Panc1 (cell line): ENCODE data around the gene SLX1A. TPM values are rescaled to one million over a fixed set of nuclear protein-coding genes. Genes with fewer than 3 reads are reported as not detected.
"Not testable (repeated sequence)": the region's sequence is repeated elsewhere in the genome, so short reads cannot be mapped to it uniquely, and the experiment has no call there.

ENCODE experiments used
- ATAC-seq: fragments of 200-7000 bp; cut with Tn5 transposase; 2 replicates; pipeline ENCODE4 v1.9.1; 2020; ENCODE audit warnings: mild to moderate bottlenecking, moderate library complexity
- Bru-seq: library from RNA; stranded (reverse); fragments of 400-500 nt; gene quantifications from one replicate; lab custom pipeline; 2021; lab: Mats Ljungman, UMichigan
- BruChase-seq, 2 experiments: library from RNA; stranded (reverse); fragments of 400-500 nt; gene quantifications; one replicate each; lab custom pipeline; 2021; lab: Mats Ljungman, UMichigan
- BruUV-seq: library from RNA; stranded (reverse); fragments of 400-500 nt; replicated peaks from 2 replicates; lab custom pipeline; 2021; lab: Mats Ljungman, UMichigan
- CTCF ChIA-PET: fragments of 300-600 bp; sonication (Branson Sonifier 250); formaldehyde crosslinking; loops from one replicate; lab custom pipeline; 2022; ENCODE audit warnings: antibody characterized with exemption; lab: Charles Lee
- POLR2A ChIA-PET: fragments of 300-600 bp; sonication (Branson Sonifier 250); formaldehyde crosslinking; loops from one replicate; lab custom pipeline; 2022; ENCODE audit warnings: antibody characterized with exemption; lab: Charles Lee
- DNase-seq: peaks from one replicate; pipeline ENCODE4 v3.0.0-alpha.2; 2010; ENCODE audit warnings: low read depth, low spot score
- H3K27ac ChIP-seq: 2 replicates; pipeline ENCODE4 v1.5.1; 2011; ENCODE audit warnings: mild to moderate bottlenecking, low read length, inconsistent platforms
- H3K27me3 ChIP-seq: fragments of 200-500 bp; sonication (Bioruptor generic); 2 replicates; pipeline ENCODE4 v1.6.0; 2014; ENCODE audit warnings: low read length, inconsistent platforms; ENCODE audit not compliant: control insufficient read depth, insufficient read depth
- H3K36me3 ChIP-seq: fragments of 200-500 bp; sonication (Bioruptor generic); 2 replicates; pipeline ENCODE4 v1.5.1; 2014; ENCODE audit warnings: inconsistent platforms, mild to moderate bottlenecking, low read length, moderate library complexity; ENCODE audit not compliant: control insufficient read depth, insufficient read depth
- H3K4me1 ChIP-seq: 2 replicates; pipeline ENCODE4 v1.5.1; 2011; ENCODE audit warnings: inconsistent platforms, mild to moderate bottlenecking, low read length, moderate library complexity; ENCODE audit not compliant: control insufficient read depth, insufficient read depth
- H3K4me3 ChIP-seq, 2 experiments: 2 replicates each; pipeline ENCODE4 v1.5.1; 2011 to 2012; ENCODE audit warnings: low read depth in 2 of 2, low read length in 2 of 2, mild to moderate bottlenecking in 2 of 2, inconsistent platforms in 1 of 2, moderate library complexity in 1 of 2
- H3K9me3 ChIP-seq: fragments of 200-500 bp; sonication (Bioruptor generic); 2 replicates; pipeline ENCODE4 v1.5.1; 2014; ENCODE audit warnings: low read depth, mild to moderate bottlenecking, inconsistent platforms, low read length, moderate library complexity; ENCODE audit not compliant: control insufficient read depth, insufficient read depth
- POLR2AphosphoS5 ChIP-seq: IDR thresholded peaks from 2 replicates; pipeline ENCODE4 v1.6.1; 2012; ENCODE audit warnings: mild to moderate bottlenecking, low read depth, low read length, moderate library complexity
- SIN3A ChIP-seq: IDR thresholded peaks from 2 replicates; pipeline ENCODE4 v1.6.1; 2012; ENCODE audit warnings: low read depth, mild to moderate bottlenecking, low read length, moderate library complexity, borderline replicate concordance; ENCODE audit not compliant: insufficient read depth
- TCF7L2 ChIP-seq: IDR thresholded peaks from 2 replicates; pipeline ENCODE4 v1.6.1; 2011; ENCODE audit warnings: mild to moderate bottlenecking, low read depth, low read length, inconsistent platforms
- in situ Hi-C: cut with HindIII; loops from 2 replicates; pipeline ENCODE4 v1.10.0; 2016; ENCODE audit warnings: low sequenced_read_pairs, low pct_unique_long_range_greater_than_20kb
- intact Hi-C: fragments of 100-400 bp; cut with micrococcal nuclease; formaldehyde crosslinking; loops from one replicate; pipeline ENCODE4 v1.10.0; 2022; ENCODE audit not compliant: unreplicated experiment
- long read RNA-seq: library from polyadenylated mRNA; unstranded; transcript quantifications from one replicate; pipeline ENCODE4 v2.0.0, GENCODE V29; 2021; ENCODE audit not compliant: unreplicated experiment
- polyA plus RNA-seq: library from polyadenylated mRNA; unstranded; fragments of >200 nt; gene quantifications from one replicate; pipeline ENCODE4 v1.2.1, GENCODE V29; 2012; ENCODE audit warnings: missing spikeins; ENCODE audit not compliant: insufficient read length
- total RNA-seq: library from RNA; stranded (reverse); gene quantifications from one replicate; pipeline ENCODE4 v1.2.1, GENCODE V29; 2021; ENCODE audit not compliant: unreplicated experiment
- TF ChIP-seq, protein P1 (sequence below): fragments of 450-650 bp; IDR thresholded peaks from 2 replicates; pipeline ENCODE4 v1.5.1; 2017; ENCODE audit warnings: mild to moderate bottlenecking
- TF ChIP-seq, protein P2 (sequence below), 2 experiments: IDR thresholded peaks; 2 replicates each; pipeline ENCODE4 v1.6.1; 2011 to 2012; ENCODE audit warnings: low read depth in 2 of 2, control low read depth in 1 of 2, low read length in 1 of 2, mild to moderate bottlenecking in 1 of 2, moderate library complexity in 1 of 2; ENCODE audit not compliant: insufficient read depth in 1 of 2

SLX1A gene
- total RNA-seq (18.5 TPM), Bru-seq, nascent RNA (percentile 27 among the genes with signal in this experiment), BruChase-seq, experiment 1, labeled RNA remaining after a 2-hour chase (percentile 56 among the genes with signal in this experiment), BruChase-seq, experiment 2, labeled RNA remaining after a 6-hour chase (percentile 46 among the genes with signal in this experiment)
- 45.6 TPM for polyA plus RNA-seq
- long read RNA-seq, transcript SLX1A-201 (6 exons, 1,091 nt): major isoform, 16 of 32 reads
- long read RNA-seq, partial matches to known transcripts: 7 of 32 reads
- long read RNA-seq, other reads (novel, unspliced or antisense): 3 of 32 reads

DNA sequence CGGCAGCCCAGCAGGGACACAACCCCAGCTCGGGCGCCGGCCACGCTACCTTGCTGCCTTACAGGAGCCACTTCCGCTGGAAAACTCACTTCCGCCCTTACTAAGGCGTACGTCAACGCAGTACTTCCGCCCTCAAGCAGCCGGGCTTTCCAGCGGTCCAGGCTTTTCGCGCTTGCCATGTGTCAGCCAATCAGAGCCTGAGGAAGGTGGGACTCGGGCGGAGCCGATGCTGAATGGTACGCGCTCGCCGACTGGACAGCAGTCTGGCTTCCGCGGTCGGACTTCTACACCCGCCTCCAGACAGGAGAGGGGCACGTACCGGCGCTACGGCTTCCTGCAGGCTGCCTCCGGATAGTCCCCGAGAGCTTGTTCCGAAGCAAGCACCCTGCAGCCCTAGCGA is at the start of gene SLX1A, which contains the start of gene BOLA2B:
SLX1A (plus strand) TSS at position 261 of the 400 bp plus-strand sequence. CDS start 210 bp downstream, outside the sequence.
BOLA2B (minus strand) TSS at position 52 of the 400 bp plus-strand sequence. CDS start 71 bp downstream, outside the sequence.
- peak within 1 kb of the TSS; percentile 32 to 33; a peak in 3 of 4 replicates for H3K4me3 ChIP-seq
- DNase-seq, BruUV-seq, H3K4me1 ChIP-seq, H3K9me3 ChIP-seq, H3K36me3 ChIP-seq, CTCF ChIA-PET, POLR2A ChIA-PET, in situ Hi-C loops, H3K27ac ChIP-seq, intact Hi-C loops, H3K27me3 ChIP-seq: not testable (repeated sequence)
- ATAC-seq: peak; percentile 94

DNA sequence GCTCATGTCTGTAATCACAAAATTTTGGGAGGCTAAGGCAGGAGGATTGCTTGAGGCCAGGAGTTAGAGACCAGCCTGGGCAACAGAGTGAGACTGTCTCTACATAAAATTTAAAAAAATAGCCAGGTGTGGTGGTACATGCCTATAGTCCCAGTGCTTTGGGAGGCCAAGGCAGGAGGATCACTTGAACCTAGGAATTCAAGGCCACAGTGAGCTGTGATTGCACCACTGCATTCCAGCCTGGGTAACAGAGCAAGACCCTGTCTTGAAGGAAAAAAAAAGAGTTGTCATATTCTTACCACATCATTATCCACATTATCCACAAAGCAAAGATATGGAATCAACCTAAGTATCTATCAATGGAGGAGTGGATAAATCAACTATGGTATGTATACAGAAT is 49.7 kb upstream of the SLX1A start:
- Histone ChIP-seq H3K4me3 (no peak overlapping the region), H3K9me3 (no peaks in the 10 kb centered on the region), H3K27me3 (no peaks in the 10 kb centered on the region), H3K27ac (no peak overlapping the region), H3K4me1 (no peaks in the 10 kb centered on the region), H3K36me3 (no peaks in the 10 kb centered on the region)
- intact Hi-C loops (no loop called here), in situ Hi-C loops (no loop called here)
- ChIA-PET CTCF (no interaction called here), POLR2A (no interaction called here)
- ATAC-seq (no peak), DNase-seq (no peak)
- no TSS peak for BruUV-seq
- TF ChIP-seq POLR2AphosphoS5 (no peak), SIN3A (no peak), TCF7L2 (no peak)
- TF ChIP-seq, protein P1, sequence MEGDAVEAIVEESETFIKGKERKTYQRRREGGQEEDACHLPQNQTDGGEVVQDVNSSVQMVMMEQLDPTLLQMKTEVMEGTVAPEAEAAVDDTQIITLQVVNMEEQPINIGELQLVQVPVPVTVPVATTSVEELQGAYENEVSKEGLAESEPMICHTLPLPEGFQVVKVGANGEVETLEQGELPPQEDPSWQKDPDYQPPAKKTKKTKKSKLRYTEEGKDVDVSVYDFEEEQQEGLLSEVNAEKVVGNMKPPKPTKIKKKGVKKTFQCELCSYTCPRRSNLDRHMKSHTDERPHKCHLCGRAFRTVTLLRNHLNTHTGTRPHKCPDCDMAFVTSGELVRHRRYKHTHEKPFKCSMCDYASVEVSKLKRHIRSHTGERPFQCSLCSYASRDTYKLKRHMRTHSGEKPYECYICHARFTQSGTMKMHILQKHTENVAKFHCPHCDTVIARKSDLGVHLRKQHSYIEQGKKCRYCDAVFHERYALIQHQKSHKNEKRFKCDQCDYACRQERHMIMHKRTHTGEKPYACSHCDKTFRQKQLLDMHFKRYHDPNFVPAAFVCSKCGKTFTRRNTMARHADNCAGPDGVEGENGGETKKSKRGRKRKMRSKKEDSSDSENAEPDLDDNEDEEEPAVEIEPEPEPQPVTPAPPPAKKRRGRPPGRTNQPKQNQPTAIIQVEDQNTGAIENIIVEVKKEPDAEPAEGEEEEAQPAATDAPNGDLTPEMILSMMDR: no peak
- TF ChIP-seq, protein P2, sequence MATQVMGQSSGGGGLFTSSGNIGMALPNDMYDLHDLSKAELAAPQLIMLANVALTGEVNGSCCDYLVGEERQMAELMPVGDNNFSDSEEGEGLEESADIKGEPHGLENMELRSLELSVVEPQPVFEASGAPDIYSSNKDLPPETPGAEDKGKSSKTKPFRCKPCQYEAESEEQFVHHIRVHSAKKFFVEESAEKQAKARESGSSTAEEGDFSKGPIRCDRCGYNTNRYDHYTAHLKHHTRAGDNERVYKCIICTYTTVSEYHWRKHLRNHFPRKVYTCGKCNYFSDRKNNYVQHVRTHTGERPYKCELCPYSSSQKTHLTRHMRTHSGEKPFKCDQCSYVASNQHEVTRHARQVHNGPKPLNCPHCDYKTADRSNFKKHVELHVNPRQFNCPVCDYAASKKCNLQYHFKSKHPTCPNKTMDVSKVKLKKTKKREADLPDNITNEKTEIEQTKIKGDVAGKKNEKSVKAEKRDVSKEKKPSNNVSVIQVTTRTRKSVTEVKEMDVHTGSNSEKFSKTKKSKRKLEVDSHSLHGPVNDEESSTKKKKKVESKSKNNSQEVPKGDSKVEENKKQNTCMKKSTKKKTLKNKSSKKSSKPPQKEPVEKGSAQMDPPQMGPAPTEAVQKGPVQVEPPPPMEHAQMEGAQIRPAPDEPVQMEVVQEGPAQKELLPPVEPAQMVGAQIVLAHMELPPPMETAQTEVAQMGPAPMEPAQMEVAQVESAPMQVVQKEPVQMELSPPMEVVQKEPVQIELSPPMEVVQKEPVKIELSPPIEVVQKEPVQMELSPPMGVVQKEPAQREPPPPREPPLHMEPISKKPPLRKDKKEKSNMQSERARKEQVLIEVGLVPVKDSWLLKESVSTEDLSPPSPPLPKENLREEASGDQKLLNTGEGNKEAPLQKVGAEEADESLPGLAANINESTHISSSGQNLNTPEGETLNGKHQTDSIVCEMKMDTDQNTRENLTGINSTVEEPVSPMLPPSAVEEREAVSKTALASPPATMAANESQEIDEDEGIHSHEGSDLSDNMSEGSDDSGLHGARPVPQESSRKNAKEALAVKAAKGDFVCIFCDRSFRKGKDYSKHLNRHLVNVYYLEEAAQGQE (IDR thresholded peaks at IDR 0.05; ENCODE audit: insufficient read depth in 1 of 2, low read depth in 2 of 2, low read length in 1 of 2): no peak

DNA sequence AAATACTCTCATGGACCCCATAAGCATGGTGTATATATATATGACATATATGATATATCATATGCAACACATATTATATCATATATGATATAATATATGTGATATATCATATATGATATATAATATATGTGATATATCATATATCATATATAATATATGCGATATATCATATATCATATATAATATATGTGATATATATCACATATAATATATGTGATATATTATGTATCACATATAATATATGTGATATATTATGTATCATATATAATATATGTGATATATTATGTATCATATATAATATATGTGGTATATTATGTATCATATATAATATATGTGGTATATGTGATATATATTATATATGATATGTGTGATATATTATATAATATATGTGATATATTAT is 48.8 kb upstream of the SLX1A start:
- CTCF ChIA-PET: no interaction called here
- DNase-seq (no peak), ATAC-seq (no peak)
- intact Hi-C loops (no loop called here), in situ Hi-C loops (no loop called here)
- Histone ChIP-seq H3K9me3 (peaks cover 5% of the 10 kb centered on the region; the same call in 1 of the 2 replicates), H3K4me1 (no peaks in the 10 kb centered on the region), H3K36me3 (no peaks in the 10 kb centered on the region), H3K4me3 (no peak overlapping the region), H3K27ac (no peak overlapping the region), H3K27me3 (no peaks in the 10 kb centered on the region)
- no TSS peak for BruUV-seq
- POLR2A ChIA-PET: no interaction called here
- no peak for TF ChIP-seq POLR2AphosphoS5
- TF ChIP-seq, protein P2 (IDR thresholded peaks at IDR 0.05; ENCODE audit: insufficient read depth in 1 of 2, low read depth in 2 of 2, low read length in 1 of 2): no peak
- TF ChIP-seq TCF7L2: no peak
- no peak for TF ChIP-seq SIN3A
- TF ChIP-seq, protein P1: no peak
